Measurements from ENCODE around the gene ASCC3.

The ASCC3 gene

GRCh38 chr6:100565439-100566104 lies 315.6 kb downstream of the ASCC3 start:
- no peak overlapping the region for H3K9ac ChIP-seq (ENCODE audit: insufficient read length, low read depth)
- no peak overlapping the region for H3K4me3 ChIP-seq (ENCODE audit: insufficient read length, low read depth)
- H3K27me3 ChIP-seq (ENCODE audit: insufficient read depth, insufficient read length) = no peaks in the 10 kb centered on the region
- no peaks in the 10 kb centered on the region for H3K4me1 ChIP-seq (ENCODE audit: insufficient read depth, insufficient read length)
- no peak for TF ChIP-seq YY1 (IDR thresholded peaks at IDR 0.05; ENCODE audit: insufficient read depth, insufficient read length)
- no peak for TF ChIP-seq SUZ12 (IDR thresholded peaks at IDR 0.05; ENCODE audit: extremely low read depth, insufficient read depth, insufficient read length)
- no peak for TF ChIP-seq ZNF274 (IDR thresholded peaks at IDR 0.05; ENCODE audit: low read depth, low read length)
- H3K36me3 ChIP-seq (ENCODE audit: insufficient read depth, insufficient read length, low read length) = no peaks in the 10 kb centered on the region
- H3K9me3 ChIP-seq (ENCODE audit: insufficient read depth, low read length) = no peaks in the 10 kb centered on the region
- DNase-seq (ENCODE audit: low read depth, low spot score) = no peak

DNA sequence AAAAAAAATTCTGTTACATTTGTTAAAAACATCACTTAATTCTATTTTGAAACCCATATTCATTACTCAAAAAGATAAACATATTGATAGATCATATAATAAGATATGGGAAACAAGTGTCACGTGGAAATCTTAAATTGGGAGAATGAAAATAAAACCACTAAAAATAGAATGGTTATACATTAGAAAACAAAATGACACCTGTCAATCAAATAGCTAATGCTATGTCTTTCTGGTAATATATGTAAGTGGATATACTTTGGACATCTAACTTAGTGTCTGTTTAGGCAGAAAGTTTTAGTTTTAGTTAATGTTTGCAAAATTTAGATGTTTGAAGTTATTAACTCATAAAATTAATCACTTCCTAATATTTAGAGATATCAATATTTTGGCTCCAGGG lies 321.3 kb downstream of the ASCC3 start:
- H3K9me3 ChIP-seq (ENCODE audit: insufficient read depth, low read length) = no peaks in the 10 kb centered on the region
- no peaks in the 10 kb centered on the region for H3K27me3 ChIP-seq (ENCODE audit: insufficient read depth, insufficient read length)
- H3K4me1 ChIP-seq (ENCODE audit: insufficient read depth, insufficient read length) = no peaks in the 10 kb centered on the region
- no peak overlapping the region for H3K9ac ChIP-seq (ENCODE audit: insufficient read length, low read depth)
- no peak for TF ChIP-seq ZNF274 (IDR thresholded peaks at IDR 0.05; ENCODE audit: low read depth, low read length)
- no peak for TF ChIP-seq SUZ12 (IDR thresholded peaks at IDR 0.05; ENCODE audit: extremely low read depth, insufficient read depth, insufficient read length)
- no peak for TF ChIP-seq YY1 (IDR thresholded peaks at IDR 0.05; ENCODE audit: insufficient read depth, insufficient read length)
- no peak for DNase-seq (ENCODE audit: low read depth, low spot score)
- no peaks in the 10 kb centered on the region for H3K36me3 ChIP-seq (ENCODE audit: insufficient read depth, insufficient read length, low read length)
- H3K4me3 ChIP-seq (ENCODE audit: insufficient read length, low read depth) = no peak overlapping the region

DNA sequence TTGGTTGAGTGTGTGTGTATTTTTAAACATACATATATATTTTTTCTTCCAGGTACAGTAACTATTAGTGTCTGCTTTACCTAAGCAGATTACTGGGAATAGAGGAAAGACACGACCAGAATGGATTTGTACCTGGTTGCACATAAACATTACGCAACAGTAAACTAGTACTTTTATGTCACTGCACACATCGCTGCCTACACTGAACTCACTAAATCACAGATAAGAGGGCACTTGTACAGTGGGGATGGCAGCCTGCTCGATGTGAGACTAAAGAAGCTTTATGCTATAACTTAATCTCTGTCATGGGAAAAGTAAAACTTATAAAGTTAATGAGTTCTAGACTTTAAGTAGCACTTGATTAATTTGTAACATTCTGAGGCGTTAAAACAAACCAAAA lies 326.9 kb downstream of the ASCC3 start:
- no peak for DNase-seq (ENCODE audit: low read depth, low spot score)
- Histone ChIP-seq H3K27me3 (ENCODE audit: insufficient read depth, insufficient read length) (no peaks in the 10 kb centered on the region), H3K9ac (ENCODE audit: insufficient read length, low read depth) (no peak overlapping the region), H3K4me3 (ENCODE audit: insufficient read length, low read depth) (no peak overlapping the region), H3K4me1 (ENCODE audit: insufficient read depth, insufficient read length) (no peaks in the 10 kb centered on the region), H3K36me3 (ENCODE audit: insufficient read depth, insufficient read length, low read length) (no peaks in the 10 kb centered on the region), H3K9me3 (ENCODE audit: insufficient read depth, low read length) (no peaks in the 10 kb centered on the region)
- TF ChIP-seq ZNF274 (IDR thresholded peaks at IDR 0.05; ENCODE audit: low read depth, low read length) = no peak
- TF ChIP-seq YY1 (IDR thresholded peaks at IDR 0.05; ENCODE audit: insufficient read depth, insufficient read length) = no peak
- no peak for TF ChIP-seq SUZ12 (IDR thresholded peaks at IDR 0.05; ENCODE audit: extremely low read depth, insufficient read depth, insufficient read length)

DNA sequence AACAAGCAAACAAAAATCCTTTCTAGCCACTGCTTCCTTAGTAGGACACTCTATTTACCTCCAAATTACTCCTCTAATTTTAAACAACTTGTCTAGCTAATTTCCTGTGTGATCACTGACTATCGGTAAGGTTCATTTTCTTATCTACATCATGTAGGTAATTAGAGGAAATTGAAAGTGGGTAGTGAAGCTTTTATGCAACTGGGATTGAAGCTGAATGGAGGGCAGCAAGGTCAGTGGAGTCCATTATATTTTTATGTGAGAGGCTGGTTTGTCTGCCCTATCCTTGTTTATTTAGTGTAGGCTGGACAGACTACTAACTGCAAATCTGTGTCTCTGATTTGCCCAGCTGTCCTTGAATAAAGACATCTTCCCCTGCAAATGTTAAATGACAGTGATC lies 327.9 kb downstream of the ASCC3 start:
- Histone ChIP-seq H3K9ac (ENCODE audit: insufficient read length, low read depth) (no peak overlapping the region), H3K27me3 (ENCODE audit: insufficient read depth, insufficient read length) (no peaks in the 10 kb centered on the region), H3K9me3 (ENCODE audit: insufficient read depth, low read length) (no peaks in the 10 kb centered on the region), H3K4me1 (ENCODE audit: insufficient read depth, insufficient read length) (no peaks in the 10 kb centered on the region), H3K36me3 (ENCODE audit: insufficient read depth, insufficient read length, low read length) (no peaks in the 10 kb centered on the region), H3K4me3 (ENCODE audit: insufficient read length, low read depth) (no peak overlapping the region)
- no peak for DNase-seq (ENCODE audit: low read depth, low spot score)
- TF ChIP-seq ZNF274 (IDR thresholded peaks at IDR 0.05; ENCODE audit: low read depth, low read length) = no peak
- no peak for TF ChIP-seq YY1 (IDR thresholded peaks at IDR 0.05; ENCODE audit: insufficient read depth, insufficient read length)
- no peak for TF ChIP-seq SUZ12 (IDR thresholded peaks at IDR 0.05; ENCODE audit: extremely low read depth, insufficient read depth, insufficient read length)

DNA sequence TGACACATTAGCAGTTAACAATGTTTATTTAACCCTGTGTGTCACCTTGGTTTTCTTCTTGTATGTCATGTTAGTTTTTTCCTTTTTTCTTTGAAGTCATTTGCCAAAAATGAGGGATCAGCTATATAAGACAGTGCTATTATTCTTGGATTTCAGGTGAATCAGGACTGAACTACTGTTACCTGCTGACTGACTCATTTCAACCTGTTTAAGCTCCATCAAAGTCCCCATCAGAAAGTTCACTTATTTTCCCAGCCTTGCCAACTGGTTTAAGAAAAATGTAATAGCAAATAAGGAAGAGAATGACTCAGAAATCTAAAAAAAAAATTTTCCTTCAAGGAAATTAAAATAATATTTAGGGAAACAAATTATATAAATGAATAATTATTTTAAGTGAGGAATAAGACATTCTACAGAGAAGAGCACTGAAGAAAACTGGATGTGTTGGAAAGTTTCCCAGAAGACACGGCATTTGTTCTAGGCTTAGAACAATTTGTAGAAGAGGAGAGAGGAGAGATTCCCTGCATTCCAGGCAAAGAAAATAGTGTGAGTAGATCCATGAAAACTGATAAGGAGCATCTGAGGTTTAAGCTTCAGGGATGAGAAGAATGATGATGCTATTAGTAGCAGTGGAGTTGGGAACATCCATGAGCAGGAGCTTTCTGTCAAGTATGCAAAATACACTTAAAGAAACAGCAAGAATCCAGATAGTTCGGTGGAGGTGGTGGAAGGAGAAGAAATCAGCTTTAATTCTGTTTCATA lies 331.5 kb downstream of the ASCC3 start:
- no peak overlapping the region for H3K4me3 ChIP-seq (ENCODE audit: insufficient read length, low read depth)
- no peak for TF ChIP-seq SUZ12 (IDR thresholded peaks at IDR 0.05; ENCODE audit: extremely low read depth, insufficient read depth, insufficient read length)
- TF ChIP-seq ZNF274 (IDR thresholded peaks at IDR 0.05; ENCODE audit: low read depth, low read length) = no peak
- no peak for TF ChIP-seq YY1 (IDR thresholded peaks at IDR 0.05; ENCODE audit: insufficient read depth, insufficient read length)
- H3K36me3 ChIP-seq (ENCODE audit: insufficient read depth, insufficient read length, low read length) = no peaks in the 10 kb centered on the region
- no peaks in the 10 kb centered on the region for H3K4me1 ChIP-seq (ENCODE audit: insufficient read depth, insufficient read length)
- H3K9ac ChIP-seq (ENCODE audit: insufficient read length, low read depth) = no peak overlapping the region
- no peak for DNase-seq (ENCODE audit: low read depth, low spot score)
- H3K9me3 ChIP-seq (ENCODE audit: insufficient read depth, low read length) = no peaks in the 10 kb centered on the region
- no peaks in the 10 kb centered on the region for H3K27me3 ChIP-seq (ENCODE audit: insufficient read depth, insufficient read length)

- no peaks in the 10 kb centered on the region for H3K4me1 ChIP-seq (ENCODE audit: insufficient read depth, insufficient read length)
- H3K36me3 ChIP-seq (ENCODE audit: insufficient read depth, insufficient read length, low read length) = no peaks in the 10 kb centered on the region
- no peak for DNase-seq (ENCODE audit: low read depth, low spot score)
- no peaks in the 10 kb centered on the region for H3K27me3 ChIP-seq (ENCODE audit: insufficient read depth, insufficient read length)
- H3K9me3 ChIP-seq (ENCODE audit: insufficient read depth, low read length) = no peaks in the 10 kb centered on the region
- H3K9ac ChIP-seq (ENCODE audit: insufficient read length, low read depth) = no peak overlapping the region
- TF ChIP-seq ZNF274 (IDR thresholded peaks at IDR 0.05; ENCODE audit: low read depth, low read length) (no peak), YY1 (IDR thresholded peaks at IDR 0.05; ENCODE audit: insufficient read depth, insufficient read length) (no peak), SUZ12 (IDR thresholded peaks at IDR 0.05; ENCODE audit: extremely low read depth, insufficient read depth, insufficient read length) (no peak)
- H3K4me3 ChIP-seq (ENCODE audit: insufficient read length, low read depth) = no peak overlapping the region
These were observed 343.0 kb downstream of the ASCC3 start for GRCh38 chr6:100538086-100538485.

- no peaks in the 10 kb centered on the region for H3K4me1 ChIP-seq (ENCODE audit: insufficient read depth, insufficient read length)
These were observed 362.5 kb downstream of the ASCC3 start for GRCh38 chr6:100518588-100518987.

More at GRCh38 chr6:100518588-100518987, 362.5 kb downstream of the ASCC3 start:
- no peaks in the 10 kb centered on the region for H3K27me3 ChIP-seq (ENCODE audit: insufficient read depth, insufficient read length)
- no peaks in the 10 kb centered on the region for H3K36me3 ChIP-seq (ENCODE audit: insufficient read depth, insufficient read length, low read length)
- no peak for TF ChIP-seq ZNF274 (IDR thresholded peaks at IDR 0.05; ENCODE audit: low read depth, low read length)
- TF ChIP-seq SUZ12 (IDR thresholded peaks at IDR 0.05; ENCODE audit: extremely low read depth, insufficient read depth, insufficient read length) = no peak
- TF ChIP-seq YY1 (IDR thresholded peaks at IDR 0.05; ENCODE audit: insufficient read depth, insufficient read length) = no peak
- no peak overlapping the region for H3K4me3 ChIP-seq (ENCODE audit: insufficient read length, low read depth)
- H3K9me3 ChIP-seq (ENCODE audit: insufficient read depth, low read length) = no peaks in the 10 kb centered on the region
- H3K9ac ChIP-seq (ENCODE audit: insufficient read length, low read depth) = no peak overlapping the region
- no peak for DNase-seq (ENCODE audit: low read depth, low spot score)
